ENCODE results near the gene A2M.

Gene A2M

GRCh38 chr12:9115731-9116559 lies at the start of gene A2M:
Gene A2M (minus strand): TSS chr12:9115919. CDS start chr12:9115849, 70 bp downstream.
- DNase-seq (ENCODE audit: low read depth), result peak; percentile 64

- no peak for DNase-seq (ENCODE audit: low read depth)
These were observed 47.7 kb upstream of the A2M start for GRCh38 chr12:9163392-9163791.

- no peak for DNase-seq (ENCODE audit: low read depth)
These were observed 40.4 kb upstream of the A2M start for GRCh38 chr12:9156119-9156518.

- DNase-seq (ENCODE audit: low read depth), result no peak
These were observed 33.7 kb upstream of the A2M start for GRCh38 chr12:9149372-9149771.

- no peak for DNase-seq (ENCODE audit: low read depth)
These were observed 33.2 kb upstream of the A2M start for GRCh38 chr12:9148926-9149325.

- no peak for DNase-seq (ENCODE audit: low read depth)
These were observed 31.7 kb upstream of the A2M start for GRCh38 chr12:9147461-9147860.

- DNase-seq (ENCODE audit: low read depth), result peak; percentile 20
These were observed 29.0 kb upstream of the A2M start for GRCh38 chr12:9144730-9145106.

- no peak for DNase-seq (ENCODE audit: low read depth)
These were observed 28.4 kb upstream of the A2M start for GRCh38 chr12:9143929-9144729.

GRCh38 chr12:9143137-9143536 lies 27.4 kb upstream of the A2M start:
- DNase-seq (ENCODE audit: low read depth), result no peak

GRCh38 chr12:9139588-9140290 lies 24.0 kb upstream of the A2M start:
- DNase-seq (ENCODE audit: low read depth), result peak; percentile 29

- no peak for DNase-seq (ENCODE audit: low read depth)
These were observed 20.2 kb upstream of the A2M start for GRCh38 chr12:9135903-9136310.

GRCh38 chr12:9134981-9135628 lies 19.4 kb upstream of the A2M start:
- no peak for DNase-seq (ENCODE audit: low read depth)

- no peak for DNase-seq (ENCODE audit: low read depth)
These were observed 17.6 kb upstream of the A2M start for GRCh38 chr12:9133216-9133916.

- DNase-seq (ENCODE audit: low read depth), result no peak
These were observed 16.4 kb upstream of the A2M start for GRCh38 chr12:9132008-9132535.

GRCh38 chr12:9130244-9130643 lies 14.5 kb upstream of the A2M start:
- DNase-seq (ENCODE audit: low read depth), result no peak

- no peak for DNase-seq (ENCODE audit: low read depth)
These were observed 12.4 kb upstream of the A2M start for GRCh38 chr12:9127936-9128663.

- no peak for DNase-seq (ENCODE audit: low read depth)
These were observed 11.8 kb upstream of the A2M start for GRCh38 chr12:9127484-9127883.

- DNase-seq (ENCODE audit: low read depth), result no peak
These were observed 8.8 kb upstream of the A2M start for GRCh38 chr12:9124383-9125031.

- no peak for DNase-seq (ENCODE audit: low read depth)
These were observed 8.2 kb upstream of the A2M start for GRCh38 chr12:9123781-9124382.
